ENCODE measurements around the gene ANKRD53.

DNA sequence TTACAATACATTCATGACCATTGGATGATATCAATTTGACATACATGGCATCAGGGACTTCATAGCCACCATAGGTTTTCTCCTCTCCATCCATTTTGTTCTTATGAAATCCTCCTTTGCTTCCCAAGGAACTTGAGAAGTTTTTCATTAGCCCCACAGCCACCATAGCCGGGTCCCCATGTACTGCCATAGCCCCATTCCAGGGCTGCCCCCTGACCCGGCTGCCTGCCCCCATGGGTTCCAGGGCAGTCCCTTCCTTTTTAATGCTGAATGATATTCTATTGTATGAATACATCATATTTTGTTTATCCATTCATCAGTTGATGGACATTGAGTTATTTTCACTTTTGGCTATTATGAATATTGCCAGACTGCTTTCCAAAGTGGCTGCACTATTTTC lies 22.3 kb upstream of the ANKRD53 start:
- TF ChIP-seq, protein P1, sequence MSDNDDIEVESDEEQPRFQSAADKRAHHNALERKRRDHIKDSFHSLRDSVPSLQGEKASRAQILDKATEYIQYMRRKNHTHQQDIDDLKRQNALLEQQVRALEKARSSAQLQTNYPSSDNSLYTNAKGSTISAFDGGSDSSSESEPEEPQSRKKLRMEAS (IDR thresholded peaks at IDR 0.05; ENCODE audit: low read depth), result no peak
- no peak for TF ChIP-seq EP300 (IDR thresholded peaks at IDR 0.05; ENCODE audit: borderline replicate concordance in 1 of 2, low read depth in 1 of 2, low read length in 1 of 2)
- TF ChIP-seq, protein P2, sequence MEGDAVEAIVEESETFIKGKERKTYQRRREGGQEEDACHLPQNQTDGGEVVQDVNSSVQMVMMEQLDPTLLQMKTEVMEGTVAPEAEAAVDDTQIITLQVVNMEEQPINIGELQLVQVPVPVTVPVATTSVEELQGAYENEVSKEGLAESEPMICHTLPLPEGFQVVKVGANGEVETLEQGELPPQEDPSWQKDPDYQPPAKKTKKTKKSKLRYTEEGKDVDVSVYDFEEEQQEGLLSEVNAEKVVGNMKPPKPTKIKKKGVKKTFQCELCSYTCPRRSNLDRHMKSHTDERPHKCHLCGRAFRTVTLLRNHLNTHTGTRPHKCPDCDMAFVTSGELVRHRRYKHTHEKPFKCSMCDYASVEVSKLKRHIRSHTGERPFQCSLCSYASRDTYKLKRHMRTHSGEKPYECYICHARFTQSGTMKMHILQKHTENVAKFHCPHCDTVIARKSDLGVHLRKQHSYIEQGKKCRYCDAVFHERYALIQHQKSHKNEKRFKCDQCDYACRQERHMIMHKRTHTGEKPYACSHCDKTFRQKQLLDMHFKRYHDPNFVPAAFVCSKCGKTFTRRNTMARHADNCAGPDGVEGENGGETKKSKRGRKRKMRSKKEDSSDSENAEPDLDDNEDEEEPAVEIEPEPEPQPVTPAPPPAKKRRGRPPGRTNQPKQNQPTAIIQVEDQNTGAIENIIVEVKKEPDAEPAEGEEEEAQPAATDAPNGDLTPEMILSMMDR (IDR thresholded peaks at IDR 0.05), result no peak
- TF ChIP-seq POLR2AphosphoS5 (IDR thresholded peaks at IDR 0.05; ENCODE audit: low read depth, low read length), result no peak
